Measurements from ENCODE around the gene DES.
"Not testable (repeated sequence)": the region's sequence is repeated elsewhere in the genome, so short reads cannot be mapped to it uniquely, and the experiment has no call there.

Gene DES

DNA sequence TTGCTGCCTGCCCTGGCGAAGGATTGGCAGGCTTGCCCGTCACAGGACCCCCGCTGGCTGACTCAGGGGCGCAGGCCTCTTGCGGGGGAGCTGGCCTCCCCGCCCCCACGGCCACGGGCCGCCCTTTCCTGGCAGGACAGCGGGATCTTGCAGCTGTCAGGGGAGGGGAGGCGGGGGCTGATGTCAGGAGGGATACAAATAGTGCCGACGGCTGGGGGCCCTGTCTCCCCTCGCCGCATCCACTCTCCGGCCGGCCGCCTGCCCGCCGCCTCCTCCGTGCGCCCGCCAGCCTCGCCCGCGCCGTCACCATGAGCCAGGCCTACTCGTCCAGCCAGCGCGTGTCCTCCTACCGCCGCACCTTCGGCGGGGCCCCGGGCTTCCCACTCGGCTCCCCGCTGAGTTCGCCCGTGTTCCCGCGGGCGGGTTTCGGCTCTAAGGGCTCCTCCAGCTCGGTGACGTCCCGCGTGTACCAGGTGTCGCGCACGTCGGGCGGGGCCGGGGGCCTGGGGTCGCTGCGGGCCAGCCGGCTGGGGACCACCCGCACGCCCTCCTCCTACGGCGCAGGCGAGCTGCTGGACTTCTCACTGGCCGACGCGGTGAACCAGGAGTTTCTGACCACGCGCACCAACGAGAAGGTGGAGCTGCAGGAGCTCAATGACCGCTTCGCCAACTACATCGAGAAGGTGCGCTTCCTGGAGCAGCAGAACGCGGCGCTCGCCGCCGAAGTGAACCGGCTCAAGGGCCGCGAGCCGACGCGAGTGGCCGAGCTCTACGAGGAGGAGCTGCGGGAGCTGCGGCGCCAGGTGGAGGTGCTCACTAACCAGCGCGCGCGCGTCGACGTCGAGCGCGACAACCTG is at the start of gene DES:
DES (plus strand) TSS at position 223 of the 857 bp plus-strand sequence; CDS start at position 309, 86 bp downstream.
- no peak for DNase-seq

DNA sequence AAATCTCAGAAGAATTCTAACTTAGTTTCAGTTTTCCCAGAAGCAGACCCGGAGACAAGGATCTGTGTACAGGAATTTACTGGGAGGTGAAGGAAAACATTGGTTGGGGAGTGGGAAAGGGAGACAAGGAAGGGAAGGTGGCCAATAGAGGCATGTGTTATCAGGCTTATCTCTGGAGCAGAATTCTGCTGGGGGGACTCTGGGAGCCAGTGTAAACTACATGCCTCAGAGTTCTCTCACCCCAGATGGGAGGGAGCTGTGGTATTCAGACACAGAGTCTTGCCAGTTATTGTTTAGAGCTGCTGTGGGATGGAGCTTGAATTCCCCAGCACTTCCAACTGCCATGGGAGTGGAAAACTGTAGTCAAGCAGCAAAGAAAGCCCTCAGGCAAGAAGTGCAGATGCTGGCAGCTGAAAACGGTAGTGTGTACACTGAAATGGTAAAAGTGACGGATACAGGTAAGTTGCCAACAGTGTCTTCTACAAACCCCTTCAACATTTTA is 49.4 kb upstream of the DES start:
- peak; percentile 10 for DNase-seq

DNA sequence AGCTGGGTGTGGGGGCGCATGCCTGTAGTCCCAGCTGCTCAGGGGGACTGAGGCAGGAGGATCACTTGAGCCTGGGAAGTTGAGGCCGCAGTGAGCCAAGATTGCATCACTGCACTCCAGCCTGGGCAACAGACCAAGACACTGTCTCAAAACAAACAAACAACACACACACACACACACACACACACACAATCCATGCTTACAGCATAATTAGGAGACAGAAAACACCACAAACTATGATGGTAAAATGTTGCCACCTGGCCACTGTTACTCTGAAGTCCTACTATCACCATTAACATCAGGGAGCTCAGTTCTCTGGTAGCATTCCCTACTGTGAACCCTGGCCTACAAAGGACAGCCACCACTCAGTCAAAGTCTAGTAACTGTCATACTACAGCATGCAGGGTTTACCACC is 48.7 kb upstream of the DES start:
- no peak for DNase-seq

DNA sequence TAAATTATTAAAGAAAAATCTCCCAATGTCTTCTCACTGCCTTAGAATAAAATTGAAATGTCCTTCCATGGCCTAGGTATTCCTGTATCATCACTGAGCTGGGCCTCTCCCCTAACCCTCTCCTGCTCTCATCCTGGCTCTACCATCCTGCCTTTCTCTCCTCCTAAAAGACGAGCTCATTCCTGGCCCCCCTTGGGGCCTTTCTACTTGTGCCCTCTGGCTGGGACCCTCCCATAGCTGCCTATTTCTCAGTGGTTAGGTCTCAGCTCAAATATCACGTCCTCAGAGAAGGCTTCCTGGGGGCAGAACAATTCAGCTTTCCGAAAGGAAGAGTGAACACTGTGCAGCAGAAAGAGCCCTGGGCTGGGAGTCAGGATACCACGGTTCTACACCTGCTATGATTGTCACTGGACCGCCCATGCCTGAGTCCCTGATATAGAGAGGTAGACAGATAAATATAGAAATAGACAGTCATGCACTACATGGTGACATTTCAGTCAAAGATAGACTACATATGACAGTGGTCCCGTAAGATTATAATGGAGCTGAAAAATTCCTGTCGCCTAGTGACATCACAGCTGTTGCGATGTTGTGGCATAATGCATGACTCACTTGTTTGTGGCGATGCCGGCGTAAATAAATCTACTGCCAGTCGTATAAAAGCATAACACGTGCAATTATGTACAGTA is 39.9 kb upstream of the DES start:
- no peak for DNase-seq

DNA sequence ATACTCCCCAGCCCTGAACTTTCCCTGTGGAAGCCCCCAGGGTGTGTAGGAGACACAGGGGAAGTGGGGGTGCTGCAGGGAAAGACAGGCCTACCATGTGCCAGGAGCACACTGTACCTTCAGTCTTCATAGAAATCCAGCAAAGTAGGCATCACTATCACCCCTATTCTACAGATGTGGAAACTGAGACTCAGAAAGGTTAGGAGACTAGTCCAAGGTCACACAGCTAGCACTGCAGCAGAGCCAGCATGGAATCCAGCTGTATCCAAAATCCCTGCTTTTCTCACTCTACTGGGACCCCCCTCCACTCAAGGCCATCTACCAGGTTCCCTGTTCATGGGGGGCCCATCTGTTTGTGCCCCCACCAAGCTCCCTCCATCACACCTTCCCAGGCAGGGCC is 37.3 kb upstream of the DES start:
- no peak for DNase-seq

DNA sequence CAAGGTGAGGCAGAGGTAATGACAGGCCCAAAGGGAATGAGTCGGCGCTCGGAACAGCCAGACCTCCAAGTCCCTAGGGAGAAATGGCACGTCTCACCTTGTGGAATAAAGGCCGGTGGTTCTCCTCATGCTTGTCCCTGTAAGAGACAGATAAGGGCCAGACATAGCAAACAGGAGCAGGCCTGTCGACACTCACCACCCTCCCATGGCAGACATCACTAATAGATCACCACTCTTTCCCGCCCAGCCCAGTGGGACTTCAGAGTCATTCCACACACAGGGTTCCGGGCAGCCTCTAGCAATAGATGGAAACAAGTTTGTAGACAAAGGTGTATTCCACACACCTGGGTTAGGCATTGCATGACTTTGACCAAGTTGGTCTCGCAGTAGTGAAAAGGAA is 36.7 kb upstream of the DES start:
- DNase-seq, result no peak

DNA sequence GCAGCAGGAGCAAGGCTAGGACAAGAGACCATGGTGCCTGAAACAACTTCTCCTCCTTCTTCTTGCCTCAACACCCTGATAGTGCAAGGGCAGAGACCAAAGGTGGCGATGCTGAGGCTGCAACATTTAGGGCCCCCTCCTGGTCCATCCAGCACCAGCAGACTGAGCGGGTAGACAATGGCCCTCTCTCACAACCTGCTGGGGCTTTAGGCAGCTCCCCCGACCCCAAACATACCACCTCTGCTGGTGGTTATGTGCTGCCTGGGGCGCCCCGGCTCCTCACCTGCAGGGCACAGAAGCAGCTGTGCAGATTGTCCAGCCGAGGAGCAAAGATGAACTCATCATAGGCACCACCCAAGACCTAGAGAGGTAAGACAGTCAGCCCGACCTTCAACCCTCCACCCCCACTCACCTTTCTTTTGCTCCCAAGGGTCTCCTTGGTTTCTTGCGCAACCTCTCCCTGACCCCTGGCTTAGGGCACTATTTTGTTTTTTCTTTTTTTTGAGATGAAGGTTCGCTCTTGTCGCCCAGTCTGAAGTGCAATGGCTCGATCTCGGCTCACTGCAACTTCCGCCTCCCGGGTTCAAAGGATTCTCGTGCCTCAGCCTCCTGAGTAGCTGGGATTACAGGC is 34.0 kb upstream of the DES start:
- DNase-seq, result no peak

DNA sequence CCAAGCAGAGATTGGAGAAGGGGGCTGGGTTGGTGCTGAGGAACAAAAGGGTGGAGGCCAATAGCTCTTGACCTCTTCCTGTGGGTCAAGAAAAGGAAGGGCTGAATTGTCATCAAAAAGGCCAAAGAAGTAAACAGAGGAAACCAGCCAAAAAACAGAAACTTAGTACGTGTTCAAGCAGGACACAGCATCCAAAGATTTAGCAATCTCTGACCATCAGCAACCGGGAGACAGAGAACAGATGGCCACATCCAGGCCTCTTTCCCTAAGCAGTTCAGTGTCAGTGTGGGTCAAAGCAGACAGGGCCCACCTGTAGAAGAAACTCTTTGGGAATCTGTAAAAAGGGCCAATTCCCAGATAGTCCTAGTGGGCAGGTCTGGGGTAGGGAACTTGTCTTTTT is 33.3 kb upstream of the DES start:
- DNase-seq, result no peak

DNA sequence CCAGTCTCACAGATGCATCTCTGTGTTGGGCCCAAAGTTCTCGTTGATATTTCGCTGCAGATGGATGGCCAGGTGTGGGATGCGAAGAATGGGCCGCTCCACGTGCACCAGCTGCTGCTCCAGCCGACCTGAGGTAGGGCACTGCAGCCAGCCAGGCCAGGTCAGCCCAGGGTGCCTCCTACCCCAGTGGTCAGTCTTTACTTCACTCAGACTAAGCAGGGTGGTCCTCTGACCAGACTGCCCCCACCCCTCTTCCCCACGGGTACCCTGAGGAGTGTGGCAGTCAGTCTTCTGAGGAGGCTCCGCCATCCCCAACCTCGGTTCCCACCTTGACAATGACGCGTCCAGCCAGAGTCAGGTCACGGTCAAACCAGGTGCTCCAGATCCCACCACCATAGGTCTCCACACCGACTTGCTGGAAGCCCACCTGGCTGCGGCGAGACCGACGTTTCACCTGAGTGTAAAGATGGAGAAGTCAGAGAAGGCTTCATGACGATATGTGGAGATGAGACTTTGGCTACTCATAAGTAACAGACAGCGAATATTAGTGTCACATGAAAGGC is 32.1 kb upstream of the DES start:
- no peak for DNase-seq

DNA sequence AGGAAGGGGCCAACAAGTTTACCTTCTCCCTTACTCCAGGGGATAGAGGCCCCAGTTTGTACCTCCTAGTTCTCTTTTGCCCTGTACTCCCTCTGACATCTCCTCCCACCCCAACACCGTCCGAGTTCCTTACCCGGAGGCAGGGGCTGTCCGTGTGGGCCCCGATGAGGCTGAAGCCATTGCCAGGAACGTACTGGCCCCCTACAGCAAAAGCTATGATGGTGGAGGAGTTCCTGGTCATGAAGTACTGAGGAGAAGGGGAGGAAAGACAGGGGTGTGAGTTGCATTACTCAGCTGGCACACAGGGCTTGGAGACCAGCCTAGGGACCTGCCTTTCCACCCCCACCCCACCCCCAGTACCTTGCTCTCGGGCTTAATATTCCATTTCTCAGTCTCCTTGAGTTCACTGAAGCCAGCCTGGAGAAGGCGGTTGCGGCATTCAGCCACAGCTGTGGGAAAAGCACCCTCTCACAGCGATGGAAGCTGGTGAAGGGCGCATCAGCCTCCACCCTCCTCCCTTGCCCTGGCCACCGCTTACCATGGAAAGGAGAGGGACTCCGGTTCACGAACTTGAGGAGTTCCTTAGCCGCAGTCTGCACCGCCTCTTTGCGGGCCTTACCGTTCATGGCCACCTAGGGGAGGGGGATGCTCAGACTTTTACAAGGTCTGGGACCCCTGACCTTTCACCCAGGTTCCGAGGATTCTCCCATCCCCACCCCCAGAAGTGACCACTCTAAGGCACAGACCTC is 31.5 kb upstream of the DES start:
- DNase-seq, result no peak

DNA sequence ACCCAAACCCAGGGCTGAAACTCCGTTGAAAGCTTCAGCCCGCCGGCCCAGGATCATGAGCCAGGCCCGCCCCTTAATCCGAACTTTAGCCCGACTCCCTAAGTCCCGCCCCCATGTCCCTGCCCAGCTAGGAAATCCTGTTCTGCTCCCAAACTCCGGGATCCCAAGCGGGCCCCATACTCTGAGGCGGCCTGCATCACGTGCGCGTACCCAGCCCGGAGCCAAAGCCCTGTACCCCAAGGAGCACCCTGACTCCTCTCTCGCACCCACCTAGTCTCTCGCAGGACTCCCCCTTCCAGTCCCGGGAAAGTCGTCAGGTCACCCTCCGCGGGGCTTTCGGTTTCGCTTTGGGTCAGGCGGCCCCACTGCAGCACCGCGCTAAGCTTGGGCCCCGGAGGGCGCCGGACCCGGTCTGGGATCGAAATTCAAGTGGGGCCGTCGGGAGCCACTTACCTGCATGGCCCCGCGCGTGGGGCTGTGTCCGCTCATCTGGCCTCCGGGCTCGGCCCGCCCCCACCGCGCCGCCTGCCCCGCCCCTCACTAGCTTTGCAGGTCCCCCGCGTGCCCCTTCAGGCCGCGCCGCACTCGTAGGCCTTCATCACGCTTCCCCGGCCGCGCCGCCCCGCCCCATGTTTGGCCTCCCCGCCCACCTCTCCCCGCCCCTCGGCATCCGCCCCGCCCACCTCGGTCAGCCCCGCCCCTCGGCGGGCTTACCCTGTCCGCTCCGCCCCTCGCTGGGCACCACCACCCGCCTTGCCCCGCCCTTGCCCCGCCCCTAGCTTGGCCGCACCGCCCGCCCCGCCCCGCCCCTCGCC is 30.7 kb upstream of the DES start, which contains the start of gene DNPEP:
DNPEP (minus strand) TSS at position 607 of the 815 bp plus-strand sequence; CDS start at position 489, 118 bp downstream.
- DNase-seq, result peak; percentile 80

DNA sequence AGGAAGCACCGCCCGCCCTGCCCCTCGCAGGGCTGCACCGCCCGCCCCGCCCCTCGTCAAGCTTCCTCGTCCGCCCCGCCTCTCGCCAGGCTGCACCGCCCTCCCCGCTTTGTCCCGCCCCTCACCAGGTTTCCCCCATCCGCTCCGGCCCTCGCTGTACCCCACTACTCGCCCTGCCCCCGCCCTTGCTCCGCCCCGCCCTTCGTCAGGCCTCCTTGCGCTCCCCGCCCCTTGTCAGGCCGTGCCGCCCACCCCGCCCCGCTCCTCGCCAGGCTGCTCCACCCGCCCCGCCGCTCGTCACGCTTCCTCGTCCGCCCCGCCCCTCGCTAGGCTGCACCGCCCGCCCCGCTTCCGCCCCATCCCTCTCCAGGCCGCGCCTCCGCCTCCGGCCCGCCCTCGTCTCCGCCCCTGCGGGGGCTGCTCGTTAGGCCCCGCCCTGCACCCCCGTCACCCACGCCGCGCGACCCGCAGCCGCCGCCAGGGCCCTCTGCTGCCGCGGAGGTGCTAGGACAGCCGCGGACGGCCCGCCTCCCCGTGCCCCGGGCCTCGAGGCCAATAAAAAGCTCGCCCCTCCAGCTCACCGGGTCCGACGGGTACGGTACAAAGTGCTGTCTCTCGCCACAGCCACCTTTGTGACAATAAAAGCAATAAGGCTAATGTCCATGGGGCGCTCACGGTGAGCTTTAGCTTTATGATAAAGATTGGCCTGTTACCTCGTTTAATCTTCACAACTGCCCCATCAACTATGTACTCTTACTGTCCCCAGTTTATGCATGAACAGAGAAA is 29.9 kb upstream of the DES start:
- DNase-seq, result peak; percentile 84

DNA sequence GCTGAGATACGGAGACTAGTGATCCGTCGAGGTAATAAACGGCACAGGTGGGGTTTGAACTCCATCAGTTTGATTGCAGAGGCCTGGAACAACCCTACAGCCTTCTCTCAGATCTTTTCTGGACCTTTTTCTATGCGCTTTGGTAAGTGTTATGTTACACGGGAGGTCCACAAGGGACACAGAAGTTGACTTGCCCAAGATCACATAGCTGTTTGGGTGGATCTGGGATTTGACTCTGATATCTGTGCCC is 29.3 kb upstream of the DES start:
- DNase-seq, result no peak

DNA sequence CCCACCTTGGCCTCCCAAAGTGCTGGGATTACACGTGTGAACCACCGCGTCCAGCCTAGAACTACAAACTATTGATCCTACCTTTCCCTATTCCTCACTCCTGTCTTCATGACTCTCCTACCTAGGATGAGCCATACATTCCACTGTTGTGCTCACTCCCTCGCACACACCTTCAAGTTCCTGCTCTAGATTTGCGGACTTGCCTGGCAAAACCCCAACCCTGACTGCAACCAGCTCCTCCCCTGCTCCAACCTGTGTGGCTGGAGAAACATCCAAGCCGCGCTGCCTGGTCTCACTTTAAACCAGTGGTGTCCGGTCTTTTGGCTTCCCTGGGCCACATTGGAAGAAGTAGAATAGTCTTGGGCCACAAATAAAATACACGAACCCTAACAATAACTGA is 25.4 kb upstream of the DES start:
- DNase-seq, result no peak

DNA sequence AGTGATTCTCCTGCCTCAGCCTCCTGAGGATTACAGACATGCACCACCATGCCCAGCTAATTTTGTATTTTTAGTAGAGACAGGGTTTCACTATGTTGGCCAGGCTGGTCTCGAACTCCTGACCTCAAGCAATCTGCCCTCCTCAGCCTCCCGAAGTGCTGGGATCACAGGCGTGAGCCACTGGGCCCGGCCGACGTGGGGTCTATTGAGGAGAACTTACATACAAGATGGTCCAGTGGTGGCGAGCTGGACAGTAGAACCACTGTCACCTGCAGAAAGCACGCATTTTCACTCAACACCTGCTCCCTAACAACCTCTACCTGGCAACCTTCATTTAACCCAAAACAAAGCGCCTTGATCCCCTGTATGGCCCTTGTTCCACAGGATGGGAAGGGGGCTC is 23.1 kb upstream of the DES start:
- not testable (repeated sequence) for DNase-seq

DNA sequence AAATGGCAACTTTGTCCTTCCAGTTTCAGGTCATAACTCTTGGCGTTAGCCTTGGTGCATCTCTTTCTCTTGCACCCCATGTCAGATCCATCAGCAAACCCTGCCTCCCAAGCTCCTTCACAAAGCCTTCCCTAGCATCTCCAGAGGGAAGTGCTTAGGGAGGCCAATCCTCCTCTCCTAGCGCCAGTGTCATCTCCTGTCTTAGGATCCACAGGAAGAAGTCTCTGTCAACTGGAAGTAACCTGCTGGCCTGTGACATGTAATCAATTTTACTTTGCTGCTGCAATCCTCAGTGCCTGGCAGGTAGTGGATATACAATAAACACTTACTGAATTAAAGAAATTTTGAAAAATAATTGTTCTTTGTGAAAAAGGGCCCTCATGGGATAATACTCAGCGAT is 22.6 kb upstream of the DES start:
- DNase-seq, result no peak

DNA sequence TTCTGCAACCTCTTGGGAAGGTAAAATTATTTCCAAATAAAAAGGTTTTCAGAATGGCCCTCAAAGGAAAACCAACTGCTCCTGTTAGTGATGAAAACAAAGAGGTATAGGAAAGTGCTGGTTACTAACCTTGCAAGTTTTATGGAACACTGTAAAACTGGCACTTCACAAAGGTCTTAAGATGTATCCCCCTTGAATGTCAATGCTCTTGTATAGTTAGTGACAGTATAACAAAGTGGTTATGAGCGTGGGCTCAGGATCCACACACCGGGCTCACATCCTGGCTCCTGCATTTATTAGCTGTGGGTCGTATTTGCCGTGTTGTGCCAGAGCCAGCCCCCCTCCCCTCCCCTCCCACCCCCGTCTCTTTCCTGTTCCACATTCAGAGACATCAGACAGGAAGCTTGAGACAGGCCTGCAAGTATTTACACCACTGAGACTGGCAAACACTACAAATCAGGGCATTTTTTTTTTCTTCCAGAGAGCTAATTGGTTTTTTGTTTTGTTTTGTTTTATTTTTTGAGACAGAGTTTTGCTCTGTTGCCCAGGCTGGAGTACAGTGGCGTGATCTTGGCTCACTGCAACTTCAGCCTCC is 21.2 kb upstream of the DES start:
- DNase-seq, result no peak

DNA sequence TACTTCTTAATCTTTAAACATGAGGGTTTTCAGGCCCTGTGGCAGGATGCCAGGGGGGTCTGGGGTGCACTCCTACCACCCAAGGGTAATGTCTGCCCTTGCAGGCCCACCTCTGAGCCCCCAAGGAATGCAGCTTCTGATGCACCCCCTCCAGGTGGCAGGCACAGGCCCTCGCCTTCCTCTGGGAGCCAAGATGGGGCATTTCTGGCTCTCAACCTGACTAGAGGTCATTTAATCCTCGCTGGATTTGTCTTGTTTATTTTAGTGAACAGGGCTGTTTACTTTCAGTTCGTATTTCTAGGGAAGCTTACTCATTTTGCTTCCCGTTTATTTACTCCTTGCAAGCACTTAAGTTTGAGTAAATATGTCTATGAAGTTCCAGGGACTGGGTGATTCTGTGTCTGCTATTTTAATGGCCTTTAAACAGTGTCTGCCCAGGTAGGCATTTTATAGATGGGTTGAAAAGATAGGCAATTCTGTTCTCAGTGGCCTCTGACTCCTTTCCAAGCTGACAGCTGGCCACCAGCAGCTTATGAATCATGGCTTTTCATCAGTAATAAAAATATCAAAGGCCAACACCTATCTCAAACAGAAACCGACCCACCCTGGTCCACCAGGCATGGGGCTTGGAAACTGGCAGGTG is 19.3 kb upstream of the DES start:
- DNase-seq, result no peak

DNA sequence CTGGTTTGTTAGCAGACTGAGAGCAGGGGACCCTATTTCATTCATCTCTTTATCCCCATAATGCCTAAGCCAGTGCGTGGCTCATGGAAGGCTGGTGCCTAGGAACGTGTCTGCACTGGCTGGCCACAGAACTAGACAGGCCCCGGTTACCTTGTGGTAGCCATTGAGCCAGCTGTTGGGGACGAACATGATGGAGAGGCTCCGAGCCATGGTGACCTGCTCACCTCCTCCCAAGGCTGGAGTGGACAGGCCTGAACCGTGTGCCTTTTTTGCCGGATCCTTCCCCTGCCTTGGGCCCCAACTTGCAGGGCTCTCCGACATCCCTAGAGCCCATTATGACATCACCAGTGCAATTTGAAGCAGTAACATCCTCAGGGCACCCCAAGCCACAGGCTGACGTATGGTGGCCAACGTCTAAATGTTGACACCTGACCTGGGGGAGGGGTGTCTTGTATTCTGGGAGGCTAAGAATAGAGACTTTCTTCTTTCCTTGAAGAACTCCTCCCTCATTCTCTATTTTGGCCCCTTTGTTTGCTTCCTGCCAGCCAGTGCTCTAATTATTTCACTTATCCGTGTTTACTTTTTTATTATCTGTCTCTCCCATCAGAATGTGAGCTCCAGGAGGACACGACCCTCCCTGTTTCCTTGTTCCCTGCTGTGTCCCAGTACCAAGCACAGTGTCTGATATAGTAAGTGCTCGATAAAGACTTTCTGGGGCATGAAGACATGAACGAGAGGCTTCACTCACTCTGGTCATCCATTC is 18.3 kb upstream of the DES start:
- DNase-seq, result no peak

Data from DMS 273 treated with DMSO at 0.1 percent for 48 hours (cell line).